ENCODE results near the gene VIPR2. TPM values are rescaled to one million over a fixed set of nuclear protein-coding genes. Genes with fewer than 3 reads are reported as not detected.
A peak's percentile ranks its signal among the peaks of the same experiment; 100 is the strongest.

Gene VIPR2
- total RNA-seq, 2 donors from 2014 or later = not detected

GRCh38 chr7:159153511-159153910 lies 8.8 kb upstream of the VIPR2 start:
- Mint-ChIP-seq H3K4me1 (no peaks in the 10 kb centered on the region), H3K27me3 (peaks cover 2% of the 10 kb centered on the region), H3K27ac (no peak overlapping the region), H3K4me3 (no peak overlapping the region), H3K36me3 (ENCODE audit: low read depth) (no peaks in the 10 kb centered on the region)
- DNase-seq (no peak), ATAC-seq (no peak)
- no peaks in the 10 kb centered on the region for H3K9me3 ChIP-seq (ENCODE audit: control insufficient read depth, low read length, poor library complexity, severe bottlenecking)

DNA sequence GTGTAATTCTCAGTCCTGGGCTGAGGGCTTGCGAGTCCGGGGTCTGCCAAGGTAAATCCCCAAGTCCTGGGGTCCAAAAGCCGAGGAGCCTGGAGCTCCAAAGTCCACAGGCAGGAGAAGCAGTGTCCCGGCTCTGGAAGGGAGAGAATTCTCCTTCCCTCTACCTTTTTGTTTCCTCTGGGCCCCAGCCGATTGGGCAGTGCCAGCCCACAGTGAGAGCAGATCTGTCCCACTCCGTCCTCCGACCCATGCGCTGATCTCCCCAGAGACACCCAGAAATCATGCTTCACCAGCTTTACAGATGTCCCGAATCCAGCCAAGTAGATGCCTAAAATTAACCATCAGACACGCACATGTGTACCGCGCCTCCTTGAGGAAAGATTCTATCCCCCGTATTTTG lies 8.1 kb upstream of the VIPR2 start:
- H3K9me3 ChIP-seq (ENCODE audit: control insufficient read depth, low read length, poor library complexity, severe bottlenecking) = no peaks in the 10 kb centered on the region
- no peak overlapping the region for H3K27ac Mint-ChIP-seq
- no peak for ATAC-seq
- no peaks in the 10 kb centered on the region for H3K4me1 Mint-ChIP-seq
- H3K36me3 Mint-ChIP-seq (ENCODE audit: low read depth) = no peaks in the 10 kb centered on the region
- no peak for DNase-seq
- peaks cover 7% of the 10 kb centered on the region for H3K27me3 Mint-ChIP-seq
- no peak overlapping the region for H3K4me3 Mint-ChIP-seq

DNA sequence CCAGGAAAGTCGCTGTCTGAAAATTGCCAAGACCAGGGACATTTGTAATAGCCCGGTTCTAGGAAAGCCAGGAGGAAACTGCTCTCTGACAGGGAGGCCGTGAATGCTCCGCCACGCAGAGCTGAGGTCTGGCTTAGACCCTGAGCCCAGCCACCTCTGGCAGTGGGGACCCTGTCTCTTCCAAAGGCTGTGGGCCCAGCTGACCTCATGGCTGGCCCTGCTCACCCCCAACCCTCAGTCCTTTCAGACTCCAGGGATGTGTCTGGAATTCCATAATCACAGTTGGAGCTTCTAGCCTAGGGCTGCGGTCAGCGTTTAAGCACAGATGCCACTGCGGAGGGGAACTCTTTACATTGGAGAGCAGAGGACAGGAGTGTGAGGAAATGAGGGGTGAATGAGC lies 6.6 kb upstream of the VIPR2 start:
- ATAC-seq (no peak), DNase-seq (no peak)
- Mint-ChIP-seq H3K27ac (no peak overlapping the region), H3K4me3 (no peak overlapping the region), H3K27me3 (peaks cover 7% of the 10 kb centered on the region), H3K36me3 (ENCODE audit: low read depth) (no peaks in the 10 kb centered on the region), H3K4me1 (no peaks in the 10 kb centered on the region)
- H3K9me3 ChIP-seq (ENCODE audit: control insufficient read depth, low read length, poor library complexity, severe bottlenecking) = no peaks in the 10 kb centered on the region

- no peak for ATAC-seq
- Mint-ChIP-seq H3K27me3 (peaks cover 7% of the 10 kb centered on the region), H3K36me3 (ENCODE audit: low read depth) (no peaks in the 10 kb centered on the region), H3K27ac (no peak overlapping the region), H3K4me1 (no peaks in the 10 kb centered on the region), H3K4me3 (no peak overlapping the region)
- no peak for DNase-seq
- no peaks in the 10 kb centered on the region for H3K9me3 ChIP-seq (ENCODE audit: control insufficient read depth, low read length, poor library complexity, severe bottlenecking)
These were observed 4.8 kb upstream of the VIPR2 start for GRCh38 chr7:159149488-159149887.

DNA sequence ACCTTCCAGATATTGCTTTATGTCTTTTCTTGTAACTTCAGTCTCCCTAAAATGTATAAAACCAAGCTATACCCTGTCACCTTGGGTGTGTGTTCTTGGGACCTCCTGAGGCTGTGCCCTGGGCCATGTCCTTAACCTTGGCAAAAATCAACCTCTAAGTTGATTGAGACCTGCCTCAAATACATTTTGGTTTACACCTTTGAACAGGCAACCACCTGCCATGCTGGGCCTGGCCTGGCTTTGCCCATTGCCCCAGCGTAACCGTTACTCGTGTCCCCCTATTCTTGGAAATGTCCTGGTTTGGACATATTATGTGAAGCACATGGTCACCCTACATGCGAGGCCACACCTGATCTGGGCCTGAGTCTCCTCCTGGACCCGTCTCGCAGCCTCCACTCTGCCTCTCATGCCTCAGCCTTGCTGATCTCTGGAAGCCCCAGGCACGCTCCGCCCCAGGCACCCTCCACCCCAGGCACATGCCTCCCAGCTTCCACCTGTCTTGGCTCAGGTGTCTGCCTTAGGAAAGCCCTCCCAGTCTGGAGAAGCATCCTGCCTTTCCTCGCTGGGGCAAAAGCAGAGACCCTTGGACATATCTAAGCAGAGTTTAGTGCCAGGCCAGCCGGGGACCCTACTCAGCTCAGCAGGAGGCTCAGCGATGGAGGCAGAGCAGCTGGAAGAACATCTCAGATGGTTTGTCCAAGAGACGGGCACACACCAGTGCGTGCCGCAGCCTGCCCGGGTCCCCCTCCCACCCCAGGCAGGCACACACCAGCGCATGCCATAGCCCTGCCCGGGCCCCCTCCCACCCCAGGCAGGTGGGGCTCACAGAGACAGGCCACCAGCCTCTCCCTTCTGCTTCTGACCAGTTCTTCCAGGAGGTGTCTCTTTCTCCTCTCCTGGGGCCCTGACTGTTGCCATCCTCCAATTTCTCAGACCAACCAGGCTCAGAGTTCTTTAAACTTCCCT lies 4.0 kb upstream of the VIPR2 start:
- no peaks in the 10 kb centered on the region for H3K4me1 Mint-ChIP-seq
- DNase-seq = no peak
- no peaks in the 10 kb centered on the region for H3K9me3 ChIP-seq (ENCODE audit: control insufficient read depth, low read length, poor library complexity, severe bottlenecking)
- H3K36me3 Mint-ChIP-seq (ENCODE audit: low read depth) = no peaks in the 10 kb centered on the region
- H3K4me3 Mint-ChIP-seq = no peak overlapping the region
- H3K27me3 Mint-ChIP-seq = peaks cover 10% of the 10 kb centered on the region
- H3K27ac Mint-ChIP-seq = no peak overlapping the region
- no peak for ATAC-seq

DNA sequence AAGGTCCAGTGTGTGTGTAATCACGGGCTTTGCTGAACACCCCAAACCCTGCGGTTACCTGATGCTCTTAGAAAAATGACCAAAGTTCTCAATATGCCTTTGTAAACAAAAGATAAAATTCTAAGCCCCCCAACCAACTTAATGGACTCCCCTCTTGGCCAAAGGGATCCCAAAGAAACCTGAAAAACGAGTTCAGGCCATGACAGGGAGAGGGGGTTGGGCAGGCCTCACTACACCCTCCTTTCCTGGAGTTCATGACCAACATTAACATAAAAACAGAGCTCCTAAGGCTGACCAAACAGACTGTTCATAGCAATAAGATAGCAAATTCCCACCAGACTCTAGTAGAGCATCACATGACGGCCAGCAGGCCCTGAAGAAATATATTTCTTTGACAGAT lies 3.0 kb upstream of the VIPR2 start:
- no peaks in the 10 kb centered on the region for H3K36me3 Mint-ChIP-seq (ENCODE audit: low read depth)
- H3K4me1 Mint-ChIP-seq = no peaks in the 10 kb centered on the region
- H3K27me3 Mint-ChIP-seq = peaks cover 17% of the 10 kb centered on the region
- no peak overlapping the region for H3K27ac Mint-ChIP-seq
- H3K9me3 ChIP-seq (ENCODE audit: control insufficient read depth, low read length, poor library complexity, severe bottlenecking) = no peaks in the 10 kb centered on the region
- ATAC-seq (no peak), DNase-seq (no peak)
- H3K4me3 Mint-ChIP-seq = no peak overlapping the region

DNA sequence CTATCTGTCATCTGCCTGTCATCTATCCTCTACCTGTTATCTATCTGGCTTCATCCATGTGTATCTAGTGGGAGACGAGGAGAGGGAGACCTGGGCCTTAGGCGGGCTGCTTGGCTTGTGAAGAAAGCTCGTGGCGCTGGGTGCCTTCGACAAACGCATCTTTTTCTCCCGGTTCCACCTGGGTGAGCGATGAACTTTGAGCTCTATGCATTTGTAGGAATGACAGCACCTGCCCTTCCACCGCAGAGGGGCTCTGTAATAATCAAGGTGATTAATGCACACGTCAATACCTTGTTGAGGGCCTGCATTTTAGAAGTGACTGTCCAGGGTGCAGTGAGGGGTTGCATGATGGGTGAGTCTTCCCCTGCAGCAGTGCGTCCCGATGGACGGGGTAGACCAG lies 2.6 kb upstream of the VIPR2 start:
- DNase-seq (no peak), ATAC-seq (no peak)
- Mint-ChIP-seq H3K36me3 (ENCODE audit: low read depth) (no peaks in the 10 kb centered on the region), H3K4me3 (no peak overlapping the region), H3K27me3 (peaks cover 18% of the 10 kb centered on the region), H3K27ac (no peak overlapping the region), H3K4me1 (no peaks in the 10 kb centered on the region)
- H3K9me3 ChIP-seq (ENCODE audit: control insufficient read depth, low read length, poor library complexity, severe bottlenecking) = no peaks in the 10 kb centered on the region

DNA sequence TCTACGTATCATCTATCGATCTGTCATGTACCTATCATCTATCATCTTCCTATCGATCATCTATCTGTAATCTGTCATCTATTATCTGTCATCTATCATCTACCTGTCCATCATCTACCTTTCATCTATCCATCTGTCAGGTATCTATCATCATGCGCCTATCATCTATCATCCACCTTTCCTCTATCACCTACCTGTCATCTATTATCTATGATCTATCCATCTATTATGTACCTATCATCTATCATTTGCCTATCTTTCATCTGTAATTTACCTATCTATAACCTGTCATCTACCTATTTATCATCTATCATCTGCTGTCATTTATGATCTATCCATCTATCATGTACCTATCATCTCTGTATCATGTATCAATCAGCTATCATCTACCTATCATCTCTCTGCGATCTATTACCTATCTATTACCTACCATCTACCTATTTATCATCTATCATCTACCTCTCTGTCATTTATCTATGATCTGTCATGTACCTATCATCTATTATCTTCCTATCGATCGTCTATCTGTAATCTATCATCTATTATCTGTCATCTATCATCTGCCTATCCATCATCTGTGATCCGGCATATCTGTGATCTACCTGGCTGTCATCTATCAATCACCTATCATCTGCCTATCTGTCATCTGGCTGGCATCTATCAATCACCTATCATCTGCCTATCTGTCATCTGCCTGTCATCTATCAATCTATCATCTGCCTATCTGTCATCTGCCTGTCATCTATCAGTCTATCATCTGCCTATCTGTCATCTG lies 1.6 kb upstream of the VIPR2 start:
- no peaks in the 10 kb centered on the region for H3K4me1 Mint-ChIP-seq
- peaks cover 20% of the 10 kb centered on the region for H3K27me3 Mint-ChIP-seq
- H3K9me3 ChIP-seq (ENCODE audit: control insufficient read depth, low read length, poor library complexity, severe bottlenecking) = no peaks in the 10 kb centered on the region
- no peaks in the 10 kb centered on the region for H3K36me3 Mint-ChIP-seq (ENCODE audit: low read depth)
- H3K4me3 Mint-ChIP-seq = no peak overlapping the region
- no peak overlapping the region for H3K27ac Mint-ChIP-seq
- DNase-seq (no peak), ATAC-seq (no peak)

- no peak for DNase-seq
- no peak overlapping the region for H3K27ac Mint-ChIP-seq
These were observed 806 bp upstream of the VIPR2 start for GRCh38 chr7:159145490-159145855.

DNA sequence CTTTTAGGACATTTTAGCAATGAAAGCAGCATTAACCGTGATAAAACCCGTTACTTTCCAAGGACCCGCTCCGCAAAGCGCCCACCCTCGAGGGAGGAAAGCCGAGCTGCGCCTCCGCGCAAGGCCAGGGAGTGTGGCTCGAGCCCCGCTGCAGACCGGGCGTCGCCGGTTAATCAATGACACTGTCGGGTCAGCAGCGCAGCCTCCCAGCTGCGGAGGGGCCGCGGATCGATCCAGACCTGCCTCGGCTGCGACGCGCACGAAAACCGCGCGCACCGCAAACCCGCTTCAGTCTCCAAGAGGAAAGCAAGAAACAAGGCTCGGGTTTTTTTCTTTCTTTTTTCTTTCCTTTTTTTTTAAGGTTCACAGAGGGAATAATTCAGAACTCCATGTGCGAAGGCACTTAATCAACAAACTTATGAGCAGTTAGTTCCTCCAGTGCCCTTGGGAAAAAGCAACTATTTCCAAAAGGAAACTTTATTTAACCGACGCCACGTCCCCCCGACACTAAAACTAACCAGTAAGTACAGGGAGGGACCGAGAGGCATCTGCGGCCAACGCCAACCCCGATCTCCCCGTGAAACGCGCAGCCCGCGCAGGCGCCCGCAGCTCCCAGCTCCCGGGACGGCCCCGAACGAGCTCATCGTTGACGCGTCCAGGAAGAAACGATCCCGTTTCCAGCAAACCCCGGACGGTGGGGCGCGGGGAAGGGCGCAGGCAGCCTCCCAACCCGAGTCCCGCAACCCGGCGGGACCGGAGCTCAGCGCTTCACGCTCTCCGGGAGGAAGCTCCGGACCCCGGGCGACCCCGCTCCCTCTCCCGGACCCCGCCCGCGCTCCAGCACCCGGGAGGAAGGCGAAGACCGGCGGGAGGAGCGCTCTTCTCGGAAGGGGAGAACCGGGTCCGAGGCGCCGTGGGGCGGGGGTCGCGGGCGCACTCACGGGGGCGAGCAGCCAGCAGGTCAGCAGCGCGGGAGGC lies 598 bp downstream of the VIPR2 start:
- DNase-seq = no peak
- peaks cover 2% of the 10 kb centered on the region for H3K4me1 Mint-ChIP-seq

More at GRCh38 chr7:159145490-159145855, 806 bp upstream of the VIPR2 start:
- Mint-ChIP-seq H3K27me3 (peaks cover 28% of the 10 kb centered on the region), H3K4me1 (no peaks in the 10 kb centered on the region), H3K4me3 (peak overlapping the region; percentile 69), H3K36me3 (ENCODE audit: low read depth) (no peaks in the 10 kb centered on the region)
- H3K9me3 ChIP-seq (ENCODE audit: control insufficient read depth, low read length, poor library complexity, severe bottlenecking) = no peaks in the 10 kb centered on the region
- no peak for ATAC-seq

DNA sequence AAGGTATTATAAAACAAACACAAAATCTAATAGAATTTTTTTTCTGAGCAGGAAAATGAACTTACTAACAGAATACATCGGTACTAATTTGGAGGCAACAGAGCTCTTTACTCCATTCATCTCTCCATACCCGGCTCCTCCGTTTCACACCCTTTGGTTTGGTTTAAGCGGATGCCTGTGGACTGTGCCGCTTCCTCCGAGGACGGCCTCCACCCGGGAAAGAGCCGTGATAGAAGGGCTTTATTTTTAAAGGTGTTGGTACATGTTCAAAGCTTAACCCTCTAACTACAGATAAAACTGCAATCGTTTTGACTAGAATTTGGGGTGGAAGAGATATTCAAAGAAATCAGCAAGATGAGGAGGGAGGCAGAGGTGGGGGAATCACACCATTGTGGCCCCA lies 1.9 kb downstream of the VIPR2 start:
- Mint-ChIP-seq H3K4me3 (peak overlapping the region; percentile 13), H3K36me3 (ENCODE audit: low read depth) (no peaks in the 10 kb centered on the region), H3K27ac (no peak overlapping the region), H3K27me3 (peaks cover 43% of the 10 kb centered on the region), H3K4me1 (peaks cover 2% of the 10 kb centered on the region)
- no peak for DNase-seq
- ATAC-seq = no peak
- no peaks in the 10 kb centered on the region for H3K9me3 ChIP-seq (ENCODE audit: control insufficient read depth, low read length, poor library complexity, severe bottlenecking)

More for the DNA sequence above, 598 bp downstream of the VIPR2 start:
- peak overlapping the region; percentile 71 for H3K4me3 Mint-ChIP-seq
- H3K9me3 ChIP-seq (ENCODE audit: control insufficient read depth, low read length, poor library complexity, severe bottlenecking) = no peaks in the 10 kb centered on the region
- H3K27ac Mint-ChIP-seq = no peak overlapping the region
- H3K27me3 Mint-ChIP-seq = peaks cover 40% of the 10 kb centered on the region
- H3K36me3 Mint-ChIP-seq (ENCODE audit: low read depth) = no peaks in the 10 kb centered on the region
- no peak for ATAC-seq

DNA sequence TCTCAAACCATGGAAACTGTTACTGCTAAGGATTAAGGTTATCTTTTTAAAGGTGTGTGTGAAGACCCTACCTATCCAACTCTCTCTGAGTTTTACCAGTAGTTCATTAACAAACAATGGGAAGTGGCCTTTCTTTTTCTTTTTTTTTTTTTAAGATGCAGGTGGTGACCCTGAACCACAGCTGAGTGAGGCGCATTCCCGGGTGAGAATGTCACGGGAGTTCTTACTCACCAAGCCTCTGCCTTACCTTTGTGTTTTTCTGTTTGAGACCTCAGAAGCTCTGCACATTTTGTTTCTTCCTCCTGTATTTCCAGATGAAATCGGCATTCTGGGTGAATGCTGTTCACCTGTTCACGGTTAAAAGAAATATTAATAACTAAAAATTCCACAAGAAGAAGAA lies 2.5 kb downstream of the VIPR2 start:
- Mint-ChIP-seq H3K27ac (no peak overlapping the region), H3K27me3 (peaks cover 47% of the 10 kb centered on the region), H3K36me3 (ENCODE audit: low read depth) (no peaks in the 10 kb centered on the region), H3K4me1 (peaks cover 2% of the 10 kb centered on the region), H3K4me3 (no peak overlapping the region)
- ATAC-seq = no peak
- no peak for DNase-seq
- no peaks in the 10 kb centered on the region for H3K9me3 ChIP-seq (ENCODE audit: control insufficient read depth, low read length, poor library complexity, severe bottlenecking)

DNA sequence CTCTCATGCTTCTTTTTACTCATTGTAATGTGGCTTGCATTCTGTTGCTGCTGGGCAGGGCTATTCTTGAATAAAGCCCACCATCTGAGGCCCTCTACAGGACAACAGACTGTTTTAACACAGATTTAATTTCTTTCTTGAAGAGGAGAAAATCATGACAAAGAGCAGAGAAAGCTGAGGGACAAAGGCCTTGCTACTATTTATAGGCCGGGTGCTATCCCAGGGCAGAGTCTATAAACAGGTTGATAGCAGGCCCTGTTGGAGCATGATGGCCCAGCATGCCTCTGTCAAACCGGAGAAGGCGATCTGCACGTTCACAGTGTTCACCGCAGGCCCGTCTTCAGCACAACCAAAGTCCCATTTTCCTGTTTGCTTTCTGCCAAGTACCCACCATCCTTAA lies 3.0 kb downstream of the VIPR2 start:
- H3K36me3 Mint-ChIP-seq (ENCODE audit: low read depth) = no peaks in the 10 kb centered on the region

More for the DNA sequence above, 3.0 kb downstream of the VIPR2 start:
- H3K27ac Mint-ChIP-seq = no peak overlapping the region
- H3K27me3 Mint-ChIP-seq = peaks cover 47% of the 10 kb centered on the region
- no peak overlapping the region for H3K4me3 Mint-ChIP-seq
- no peaks in the 10 kb centered on the region for H3K9me3 ChIP-seq (ENCODE audit: control insufficient read depth, low read length, poor library complexity, severe bottlenecking)
- DNase-seq (no peak), ATAC-seq (no peak)
- H3K4me1 Mint-ChIP-seq = peaks cover 2% of the 10 kb centered on the region
